DOHH2 (cell line): ENCODE results near the gene HRCT1.

Experiments used
- H3F3A ChIP-seq: fragments of 200-600 bp; sonication (generic), shearing (Covaris generic); 2 replicates; pipeline ENCODE4 v1.6.0; 2016; ENCODE audit warnings: antibody characterized with exemption, mild to moderate bottlenecking; ENCODE audit not compliant: control insufficient read depth, insufficient read depth
- H3K27ac ChIP-seq: fragments of 200-600 bp; sonication (generic); 2 replicates; pipeline ENCODE4 v1.5.1; 2014; ENCODE audit warnings: low read depth, mild to moderate bottlenecking, low read length, moderate library complexity
- H3K27me3 ChIP-seq: fragments of 200-600 bp; sonication (generic); 2 replicates; pipeline ENCODE4 v1.6.1; 2014; ENCODE audit warnings: mild to moderate bottlenecking, low read length, mixed read lengths; ENCODE audit not compliant: control insufficient read depth
- H3K36me3 ChIP-seq: fragments of 200-600 bp; sonication (generic); 2 replicates; pipeline ENCODE4 v1.6.1; 2014; ENCODE audit warnings: mild to moderate bottlenecking, low read length, moderate library complexity, mixed read lengths; ENCODE audit not compliant: control insufficient read depth
- H3K4me1 ChIP-seq: fragments of 200-600 bp; sonication (generic); 2 replicates; pipeline ENCODE4 v1.6.1; 2014; ENCODE audit warnings: mild to moderate bottlenecking, low read length, mixed read lengths; ENCODE audit not compliant: control insufficient read depth
- H3K4me2 ChIP-seq: fragments of 200-600 bp; sonication (generic); 2 replicates; pipeline ENCODE4 v1.6.0; 2014; ENCODE audit warnings: mild to moderate bottlenecking, low read length, moderate library complexity
- H3K4me3 ChIP-seq: fragments of 200-600 bp; sonication (generic); 2 replicates; pipeline ENCODE4 v1.5.1; 2014; ENCODE audit warnings: mild to moderate bottlenecking, low read length, mixed read lengths
- H3K79me2 ChIP-seq: fragments of 200-600 bp; sonication (generic); 2 replicates; pipeline ENCODE4 v1.6.1; 2014; ENCODE audit warnings: mild to moderate bottlenecking, low read length, mixed read lengths; ENCODE audit not compliant: control insufficient read depth
- H3K9me2 ChIP-seq: fragments of 200-600 bp; sonication (generic); replicated peaks from 2 replicates; pipeline ENCODE4 v1.6.1; 2014; ENCODE audit warnings: mild to moderate bottlenecking, low read length, mixed read lengths; ENCODE audit not compliant: control insufficient read depth
- H3K9me3 ChIP-seq: fragments of 200-600 bp; sonication (generic); 2 replicates; pipeline ENCODE4 v1.6.1; 2014; ENCODE audit warnings: antibody characterized with exemption, low read length, mixed read lengths; ENCODE audit not compliant: control insufficient read depth, insufficient read depth
- H4K20me1 ChIP-seq: fragments of 200-600 bp; sonication (generic); 2 replicates; pipeline ENCODE4 v1.6.0; 2014; ENCODE audit warnings: low read depth, mild to moderate bottlenecking, antibody characterized with exemption, low read length, moderate library complexity; ENCODE audit not compliant: control insufficient read depth, insufficient read depth
- CTCF ChIP-seq: fragments of 200-600 bp; sonication (generic); IDR thresholded peaks from one replicate; pipeline ENCODE4 v1.5.1; 2014; ENCODE audit warnings: antibody characterized with exemption, mild to moderate bottlenecking, low read depth, low read length; ENCODE audit not compliant: poor library complexity, severe bottlenecking
- EZH2phosphoT487 ChIP-seq: fragments of 200-600 bp; sonication (generic); IDR thresholded peaks from 2 replicates; pipeline ENCODE4 v1.6.1; 2017; ENCODE audit warnings: borderline replicate concordance, mild to moderate bottlenecking, antibody characterized with exemption, low read length, moderate library complexity, mixed read lengths

HRCT1 gene

GRCh38 chr9:35956651-35957050 is 50.6 kb downstream of the HRCT1 start:
- Histone ChIP-seq H3K4me1 (no peaks in the 10 kb centered on the region), H3K9me3 (no peaks in the 10 kb centered on the region), H3F3A (no peaks in the 10 kb centered on the region), H4K20me1 (no peaks in the 10 kb centered on the region), H3K9me2 (no peaks in the 10 kb centered on the region), H3K4me2 (no peak overlapping the region), H3K27ac (no peak overlapping the region), H3K36me3 (no peaks in the 10 kb centered on the region), H3K79me2 (no peaks in the 10 kb centered on the region), H3K4me3 (no peak overlapping the region), H3K27me3 (peaks cover 22% of the 10 kb centered on the region)
- TF ChIP-seq CTCF (no peak), EZH2phosphoT487 (no peak)
